Transverse colon (tissue), 4 donors: Measurements from ENCODE around the gene KIF5A. TPM values are rescaled to one million over a fixed set of nuclear protein-coding genes. Genes with fewer than 3 reads are reported as not detected.
"Not testable (repeated sequence)": the region's sequence is repeated elsewhere in the genome, so short reads cannot be mapped to it uniquely, and the experiment has no call there.

Experiments used
- DNase-seq: peaks from one replicate; pipeline ENCODE4 v3.0.0-alpha.2; 2019
- H3K27ac ChIP-seq, 4 donors: fragments of 200-600 bp; sonication (generic); 2 replicates each; pipeline ENCODE4 v1.5.1; 2016 to 2018; ENCODE audit warnings: inconsistent platforms in 4 of 4
- H3K27me3 ChIP-seq: fragments of 200-600 bp; sonication (generic); 2 replicates; pipeline ENCODE4 v1.5.1; 2017; ENCODE audit warnings: inconsistent platforms
- H3K36me3 ChIP-seq, 4 donors: fragments of 200-600 bp; sonication (generic); 2 replicates each; pipeline ENCODE4 v1.5.1; 2017 to 2019; ENCODE audit warnings: inconsistent platforms in 4 of 4
- H3K4me1 ChIP-seq, 4 donors: fragments of 200-600 bp; sonication (generic); 2 replicates each; pipeline ENCODE4 v1.5.1; 2017 to 2020; ENCODE audit warnings: inconsistent platforms in 4 of 4
- H3K4me3 ChIP-seq, 4 donors: fragments of 200-600 bp; sonication (generic); 1 replicate in 1 of 4; 2 replicates in 3 of 4; pipeline versions ENCODE4 v1.5.1 to v1.6.1; 2017 to 2019; ENCODE audit warnings: inconsistent platforms in 4 of 4
- H3K9me3 ChIP-seq, 2 donors: fragments of 200-600 bp; sonication (generic); 2 replicates each; pipeline ENCODE4 v1.5.1; 2017 to 2019; ENCODE audit warnings: inconsistent platforms in 2 of 2
- EP300 ChIP-seq: sonication (generic); formaldehyde crosslinking; IDR thresholded peaks from one replicate; pipeline ENCODE4 v1.6.1; 2017; ENCODE audit warnings: antibody characterized with exemption, low read depth
- POLR2A ChIP-seq: fragments of 450-650 bp; IDR thresholded peaks from one replicate; pipeline ENCODE4 v1.6.1; 2016; ENCODE audit warnings: antibody characterized with exemption, mild to moderate bottlenecking, moderate library complexity
- POLR2AphosphoS5 ChIP-seq, 3 donors: sonication (generic); formaldehyde crosslinking; IDR thresholded peaks; one replicate each; pipeline ENCODE4 v1.6.1; 2016; ENCODE audit warnings: antibody characterized with exemption in 3 of 3
- WGBS, 2 donors: methylation state at CpG; one replicate each; pipeline ENCODE4 v1.1.5; 2018; ENCODE audit warnings: low coverage in 1 of 2; 5-methylcytosine and 5-hydroxymethylcytosine counted together
- in situ Hi-C, 4 donors: fragments of 200-750 bp; cut with MboI; loops; one replicate each; pipeline versions ENCODE4 v1.15.0 to v1.15.1; 2017; ENCODE audit warnings: low sequenced_read_pairs in 3 of 4, low pct_ligation_motif_present in 1 of 4, low pct_unique_long_range_greater_than_20kb in 1 of 4
- intact Hi-C: fragments of 100-400 bp; cut with DNase I; formaldehyde crosslinking; loops from one replicate; pipeline ENCODE4 v1.15.1; 2023; ENCODE audit warnings: low total_unique reads
- total RNA-seq, 4 donors: library from RNA; depleted of rRNA; stranded (reverse); fragments of >200 nt; gene quantifications; one replicate each; pipeline ENCODE4 v1.1.0, GENCODE V29; 2016
- TF ChIP-seq, protein P1 (sequence below), 5 experiments: fragments of 200-600 bp in 3 of 5; fragments of 450-650 bp in 2 of 5; sonication (generic) in 3 of 5; IDR thresholded peaks; 1 replicate in 2 of 5; 2 replicates in 3 of 5; pipeline ENCODE4 v1.5.1; 2016 to 2017; ENCODE audit warnings: antibody characterized with exemption in 5 of 5, inconsistent platforms in 3 of 5, mild to moderate bottlenecking in 2 of 5, moderate library complexity in 1 of 5

Gene KIF5A
- total RNA-seq, 4 donors from 2014 or later = 1.3 to 6.2 (median 1.6) TPM

DNA sequence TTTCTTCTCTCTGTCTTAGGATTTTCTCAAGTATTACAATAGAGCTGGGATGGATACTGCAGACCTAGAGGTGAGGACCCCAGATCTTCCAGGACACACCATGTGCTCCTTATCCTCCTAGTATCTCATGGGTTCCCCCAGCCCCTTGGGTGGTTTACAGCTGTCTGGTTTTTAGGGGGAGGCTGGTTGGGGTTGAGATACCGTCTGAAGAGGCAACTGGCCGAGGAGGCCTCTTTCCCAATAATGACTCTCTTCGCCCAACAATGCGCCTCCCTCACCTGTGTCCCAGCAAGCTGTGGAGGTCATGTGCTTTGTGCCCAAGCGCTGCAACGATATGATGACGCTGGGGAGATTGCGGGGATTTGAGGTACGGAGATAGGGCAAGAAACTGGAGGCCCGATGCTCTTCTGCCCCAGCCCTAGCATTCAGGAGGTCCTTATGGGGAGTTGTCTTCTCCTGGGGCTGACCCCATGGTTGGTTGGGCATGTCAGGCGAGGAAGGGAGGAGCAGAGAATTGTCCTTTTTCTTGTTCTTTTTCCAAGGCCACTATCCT, 65.2 kb downstream of the KIF5A start:
- no peaks in the 10 kb centered on the region for H3K9me3 ChIP-seq
- H3K27ac ChIP-seq = no peak overlapping the region
- 40 to 82% methylated on average over 2 to 11 of the region's 11 CpGs for WGBS, 2 donors
- TF ChIP-seq EP300 (no peak), POLR2AphosphoS5 (IDR thresholded peaks at IDR 0.05) (no peak)
- TF ChIP-seq, protein P1, sequence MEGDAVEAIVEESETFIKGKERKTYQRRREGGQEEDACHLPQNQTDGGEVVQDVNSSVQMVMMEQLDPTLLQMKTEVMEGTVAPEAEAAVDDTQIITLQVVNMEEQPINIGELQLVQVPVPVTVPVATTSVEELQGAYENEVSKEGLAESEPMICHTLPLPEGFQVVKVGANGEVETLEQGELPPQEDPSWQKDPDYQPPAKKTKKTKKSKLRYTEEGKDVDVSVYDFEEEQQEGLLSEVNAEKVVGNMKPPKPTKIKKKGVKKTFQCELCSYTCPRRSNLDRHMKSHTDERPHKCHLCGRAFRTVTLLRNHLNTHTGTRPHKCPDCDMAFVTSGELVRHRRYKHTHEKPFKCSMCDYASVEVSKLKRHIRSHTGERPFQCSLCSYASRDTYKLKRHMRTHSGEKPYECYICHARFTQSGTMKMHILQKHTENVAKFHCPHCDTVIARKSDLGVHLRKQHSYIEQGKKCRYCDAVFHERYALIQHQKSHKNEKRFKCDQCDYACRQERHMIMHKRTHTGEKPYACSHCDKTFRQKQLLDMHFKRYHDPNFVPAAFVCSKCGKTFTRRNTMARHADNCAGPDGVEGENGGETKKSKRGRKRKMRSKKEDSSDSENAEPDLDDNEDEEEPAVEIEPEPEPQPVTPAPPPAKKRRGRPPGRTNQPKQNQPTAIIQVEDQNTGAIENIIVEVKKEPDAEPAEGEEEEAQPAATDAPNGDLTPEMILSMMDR (IDR thresholded peaks at IDR 0.05) = no peak
- DNase-seq = no peak
- in situ Hi-C loops = no loop called here
- no peak overlapping the region for H3K4me3 ChIP-seq
- H3K4me1 ChIP-seq = peaks cover 4 to 41% (median 17%) of the 10 kb centered on the region in 4 donors
- intact Hi-C loops = no loop called here
- no peaks in the 10 kb centered on the region for H3K36me3 ChIP-seq
- H3K27me3 ChIP-seq = peaks cover 83% of the 10 kb centered on the region

DNA sequence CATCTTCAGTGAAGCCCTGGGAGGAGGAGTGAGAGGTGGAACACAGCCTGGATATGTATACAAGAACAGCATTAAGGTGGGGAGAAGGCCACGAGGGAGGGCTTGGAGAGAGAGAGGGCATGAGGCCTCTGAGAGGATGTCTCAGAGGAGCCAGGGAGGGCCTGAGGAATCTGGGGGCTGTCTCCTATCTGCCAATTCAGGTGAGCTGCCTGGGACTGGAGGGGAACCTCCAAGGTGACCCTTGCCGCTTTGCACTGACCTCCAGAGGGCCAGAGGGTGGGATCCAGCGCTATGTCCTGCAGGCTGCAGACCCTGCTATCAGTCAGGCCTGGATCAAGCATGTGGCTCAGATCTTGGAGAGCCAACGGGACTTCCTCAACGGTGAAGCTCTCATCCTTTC, 65.8 kb downstream of the KIF5A start:
- DNase-seq = no peak
- Histone ChIP-seq H3K36me3 (no peaks in the 10 kb centered on the region), H3K9me3 (no peaks in the 10 kb centered on the region), H3K4me3 (no peak overlapping the region), H3K27me3 (peaks cover 83% of the 10 kb centered on the region), H3K4me1 (peaks cover 3 to 36% (median 16%) of the 10 kb centered on the region in 4 donors), H3K27ac (no peak overlapping the region)
- TF ChIP-seq POLR2A = no peak
- no peak for TF ChIP-seq EP300
- no peak for TF ChIP-seq POLR2AphosphoS5 (IDR thresholded peaks at IDR 0.05)
- TF ChIP-seq, protein P1 (IDR thresholded peaks at IDR 0.05) = no peak
- in situ Hi-C loops (no loop called here), intact Hi-C loops (no loop called here)
- WGBS, 2 donors = 80 to 100% methylated on average over 1 to 5 of the region's 5 CpGs

DNA sequence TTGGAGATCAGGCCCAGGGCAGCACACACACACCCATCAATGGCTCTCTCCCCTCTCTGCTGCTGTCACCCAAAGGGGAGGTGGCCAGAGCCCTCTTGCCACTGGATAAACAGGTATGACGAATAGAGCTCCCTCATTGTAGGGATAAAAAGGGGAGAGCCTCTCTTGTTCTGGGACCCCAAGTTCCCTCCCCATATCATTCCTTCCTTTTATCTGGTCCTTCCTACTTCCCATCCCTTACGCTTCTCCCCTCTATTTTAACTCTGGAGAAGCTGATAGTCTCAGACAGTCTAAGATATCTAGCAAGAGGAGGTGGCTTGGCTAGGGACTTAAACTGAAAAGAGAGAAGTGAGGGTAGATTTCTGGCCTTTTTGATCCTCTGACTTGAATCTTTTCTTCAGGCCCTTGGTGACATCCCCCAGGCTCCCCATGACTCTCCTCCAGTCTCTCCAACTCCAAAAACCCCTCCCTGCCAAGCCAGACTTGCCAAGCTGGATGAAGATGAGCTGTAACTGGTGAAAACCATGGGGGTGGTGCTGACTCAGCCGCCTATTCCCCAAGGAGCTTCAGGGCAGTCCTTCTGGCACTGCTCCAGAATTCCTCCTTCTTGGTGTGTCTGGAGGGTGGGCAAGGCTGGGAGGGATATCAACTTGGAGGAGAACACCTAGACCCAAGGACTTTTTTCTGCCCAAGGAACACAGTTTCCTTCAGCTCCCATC, 66.7 kb downstream of the KIF5A start:
- Histone ChIP-seq H3K27ac (no peak overlapping the region), H3K4me3 (no peak overlapping the region), H3K27me3 (peaks cover 83% of the 10 kb centered on the region), H3K36me3 (no peaks in the 10 kb centered on the region), H3K4me1 (peaks cover 6 to 36% (median 17%) of the 10 kb centered on the region in 4 donors), H3K9me3 (no peaks in the 10 kb centered on the region)
- intact Hi-C loops = no loop called here
- 66 to 100% methylated on average over 2 to 3 of the region's 3 CpGs for WGBS, 2 donors
- TF ChIP-seq EP300 = no peak
- no peak for TF ChIP-seq POLR2A
- TF ChIP-seq, protein P1 (IDR thresholded peaks at IDR 0.05) = no peak
- no peak for TF ChIP-seq POLR2AphosphoS5 (IDR thresholded peaks at IDR 0.05)
- in situ Hi-C loops = no loop called here
- no peak for DNase-seq

DNA sequence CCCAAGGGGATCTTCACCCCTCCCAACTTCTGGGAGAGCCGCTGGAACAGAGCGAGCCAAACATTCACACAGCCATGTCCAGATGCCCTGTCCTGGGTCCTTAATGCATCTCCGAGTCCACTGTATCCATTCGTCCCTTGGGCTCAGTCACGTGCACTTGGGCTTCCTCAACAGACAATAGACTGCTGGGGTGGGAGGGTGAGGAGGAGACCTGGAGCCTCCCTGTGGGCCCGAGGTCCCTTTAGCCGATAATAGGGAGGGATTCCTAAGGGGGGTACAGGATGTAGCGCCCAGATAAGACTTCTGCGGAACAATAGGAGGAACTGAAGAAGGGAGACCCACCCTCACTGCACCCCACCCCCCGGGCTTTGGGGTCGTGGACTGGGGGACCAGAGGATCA, 68.1 kb downstream of the KIF5A start:
- H3K36me3 ChIP-seq = no peaks in the 10 kb centered on the region
- in situ Hi-C loops = no loop called here
- H3K27me3 ChIP-seq = peaks cover 83% of the 10 kb centered on the region
- H3K4me3 ChIP-seq = no peak overlapping the region
- TF ChIP-seq POLR2AphosphoS5 (IDR thresholded peaks at IDR 0.05) (no peak), POLR2A (no peak), EP300 (no peak)
- TF ChIP-seq, protein P1 (IDR thresholded peaks at IDR 0.05) = no peak
- intact Hi-C loops = no loop called here
- peaks cover 6 to 31% (median 18%) of the 10 kb centered on the region in 4 donors for H3K4me1 ChIP-seq
- WGBS, 2 donors = 33 to 64% methylated on average over 5 to 11 of the region's 11 CpGs
- DNase-seq = no peak
- H3K9me3 ChIP-seq = no peaks in the 10 kb centered on the region
- H3K27ac ChIP-seq = no peak overlapping the region

DNA sequence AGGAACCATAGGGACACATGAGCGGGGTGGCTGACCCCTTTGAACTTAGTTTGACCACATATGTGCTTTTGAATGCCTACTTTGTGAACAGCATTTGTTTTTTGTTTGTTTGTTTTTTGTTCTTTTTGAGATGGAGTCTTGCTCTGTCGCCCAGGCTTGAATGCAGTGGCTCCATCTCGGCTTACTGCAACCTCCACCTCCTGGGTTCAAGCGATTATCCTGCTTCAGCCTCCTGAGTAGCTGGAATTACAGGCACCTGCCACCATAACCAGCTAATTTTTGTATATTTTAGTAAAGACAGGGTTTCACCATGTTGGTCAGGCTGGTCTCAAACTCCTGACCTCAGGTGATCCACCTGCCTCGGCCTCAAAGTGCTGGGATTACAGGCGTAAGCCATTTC, 68.6 kb downstream of the KIF5A start:
- H3K27me3 ChIP-seq = peaks cover 83% of the 10 kb centered on the region
- peaks cover 6 to 29% (median 18%) of the 10 kb centered on the region in 4 donors for H3K4me1 ChIP-seq
- H3K36me3 ChIP-seq, DNase-seq, intact Hi-C loops, H3K27ac ChIP-seq, H3K4me3 ChIP-seq, H3K9me3 ChIP-seq, in situ Hi-C loops: not testable (repeated sequence)
- 91 to 92% methylated on average over 2 to 6 of the region's 6 CpGs for WGBS, 2 donors
